Measurements from ENCODE around the gene ZNF341.

Gene ZNF341

DNA sequence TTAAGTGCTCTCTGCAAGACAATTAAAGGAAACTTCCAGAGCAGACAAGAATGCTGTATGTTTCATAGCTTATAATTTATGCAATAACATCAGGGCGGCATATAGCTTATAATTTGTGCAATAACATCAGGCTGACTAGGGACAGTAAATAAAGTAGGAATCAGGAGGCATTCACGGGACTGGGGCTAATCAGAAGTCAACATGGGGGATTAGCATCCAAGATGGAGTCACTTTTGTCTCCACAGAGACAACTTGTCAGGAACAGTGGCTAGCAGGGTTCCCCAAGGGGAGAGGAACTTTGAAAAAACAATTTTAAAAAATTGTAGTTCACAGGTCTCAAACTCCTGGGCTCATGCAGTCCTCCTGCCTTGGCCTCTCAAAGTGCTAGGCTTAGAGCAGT, 3.3 kb upstream of the ZNF341 start:
- DNase-seq: no peak
- H3K27ac Mint-ChIP-seq: peak overlapping the region in 1 of 2 donors; percentile 66

DNA sequence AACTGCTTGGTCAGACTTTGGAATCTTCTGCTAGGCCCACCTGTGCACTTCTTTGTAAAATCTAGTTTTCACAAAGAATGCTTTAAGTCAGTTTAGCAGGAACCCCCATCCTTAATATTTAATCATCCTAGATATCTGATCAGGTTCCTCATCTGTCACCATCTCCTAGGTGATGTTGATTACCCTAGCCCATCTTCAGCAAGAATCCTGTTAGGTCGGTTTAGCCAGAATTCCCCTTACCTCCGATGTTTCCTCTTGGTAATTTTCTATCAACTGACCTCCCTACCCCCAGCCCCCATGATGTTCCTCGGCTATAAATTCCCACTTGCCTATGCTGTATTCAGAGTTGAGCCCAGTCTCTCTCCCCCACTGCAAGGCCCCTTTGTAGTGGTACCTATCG, 2.7 kb upstream of the ZNF341 start:
- no peak for ATAC-seq (replicated peaks)
- H3K27ac Mint-ChIP-seq: peak overlapping the region in 1 of 2 donors; percentile 28

More for the DNA sequence above, 3.3 kb upstream of the ZNF341 start:
- Mint-ChIP-seq H3K4me1 (ENCODE audit: low read depth in 2 of 2) (peaks cover 8 to 10% of the 10 kb centered on the region in 2 donors), H3K36me3 (ENCODE audit: insufficient read depth) (peaks cover 9% of the 10 kb centered on the region), H3K9me3 (no peaks in the 10 kb centered on the region), H3K27me3 (no peaks in the 10 kb centered on the region), H3K4me3 (no peak overlapping the region)
- ATAC-seq (replicated peaks): no peak

GRCh38 chr20:33730946-33731692, 677 bp upstream of the ZNF341 start:
- Mint-ChIP-seq H3K27ac (peak overlapping the region; percentile 93 to 94), H3K36me3 (ENCODE audit: insufficient read depth) (peaks cover 9% of the 10 kb centered on the region), H3K4me3 (peak overlapping the region; percentile 89 to 92), H3K27me3 (no peaks in the 10 kb centered on the region), H3K4me1 (ENCODE audit: low read depth in 2 of 2) (peaks cover 16 to 18% of the 10 kb centered on the region in 2 donors), H3K9me3 (no peaks in the 10 kb centered on the region)
- DNase-seq (peak in 1 of 3 experiments; percentile 2), ATAC-seq (replicated peaks) (no peak)

More for the DNA sequence above, 2.7 kb upstream of the ZNF341 start:
- Mint-ChIP-seq H3K36me3 (ENCODE audit: insufficient read depth) (peaks cover 9% of the 10 kb centered on the region), H3K27me3 (no peaks in the 10 kb centered on the region), H3K4me1 (ENCODE audit: low read depth in 2 of 2) (peaks cover 12 to 16% of the 10 kb centered on the region in 2 donors), H3K9me3 (no peaks in the 10 kb centered on the region), H3K4me3 (no peak overlapping the region)
- no peak for DNase-seq

DNA sequence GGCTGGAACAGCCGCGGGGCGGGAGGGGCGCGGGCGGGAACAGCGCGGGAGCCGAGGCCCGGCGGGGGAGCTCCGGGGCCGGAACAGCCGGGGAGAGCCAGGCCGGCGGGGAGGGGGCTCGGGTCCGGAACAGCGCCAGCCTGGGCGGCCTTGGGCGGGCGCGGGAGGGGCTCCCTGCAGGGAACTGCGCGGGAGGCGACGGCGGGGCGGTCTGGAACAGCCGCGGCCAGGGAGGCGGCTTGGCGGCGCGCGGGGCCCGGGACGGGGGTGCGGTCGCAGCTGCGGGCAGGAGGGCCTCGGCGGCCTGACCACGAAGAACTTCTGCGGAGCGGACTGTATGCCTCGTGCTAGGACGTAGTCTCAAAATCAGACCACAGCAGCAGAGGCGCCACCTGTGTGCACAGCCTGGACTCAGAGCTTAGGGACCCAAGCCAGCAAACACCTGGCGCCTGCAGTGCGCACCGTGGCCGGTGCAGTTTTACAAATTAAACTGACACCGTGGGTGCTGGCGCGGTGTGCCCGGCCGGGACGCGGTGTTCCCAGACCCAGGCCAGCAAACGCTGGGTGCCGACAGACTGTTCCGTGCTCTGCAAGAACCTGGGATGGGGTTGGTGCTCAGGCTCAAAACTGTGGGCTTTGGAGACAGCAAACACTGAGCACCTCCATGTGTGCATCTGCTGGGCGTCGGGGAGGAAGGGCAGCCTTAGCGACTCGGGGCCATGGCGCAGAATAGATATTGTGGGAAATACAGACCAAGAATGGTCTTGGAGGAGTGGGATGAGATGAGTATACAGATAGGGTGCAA, 572 bp downstream of the ZNF341 start:
- Mint-ChIP-seq H3K9me3 (peaks cover 5 to 6% of the 10 kb centered on the region in 2 donors), H3K27me3 (no peaks in the 10 kb centered on the region), H3K36me3 (ENCODE audit: insufficient read depth) (peaks cover 9% of the 10 kb centered on the region), H3K27ac (peak overlapping the region; percentile 22 to 93), H3K4me1 (ENCODE audit: low read depth in 2 of 2) (peaks cover 16 to 18% of the 10 kb centered on the region in 2 donors), H3K4me3 (peak overlapping the region; percentile 89 to 92)
- peak; percentile 74 for ATAC-seq (replicated peaks)
- peak in 2 of 3 experiments; percentile 83 to 88 for DNase-seq

DNA sequence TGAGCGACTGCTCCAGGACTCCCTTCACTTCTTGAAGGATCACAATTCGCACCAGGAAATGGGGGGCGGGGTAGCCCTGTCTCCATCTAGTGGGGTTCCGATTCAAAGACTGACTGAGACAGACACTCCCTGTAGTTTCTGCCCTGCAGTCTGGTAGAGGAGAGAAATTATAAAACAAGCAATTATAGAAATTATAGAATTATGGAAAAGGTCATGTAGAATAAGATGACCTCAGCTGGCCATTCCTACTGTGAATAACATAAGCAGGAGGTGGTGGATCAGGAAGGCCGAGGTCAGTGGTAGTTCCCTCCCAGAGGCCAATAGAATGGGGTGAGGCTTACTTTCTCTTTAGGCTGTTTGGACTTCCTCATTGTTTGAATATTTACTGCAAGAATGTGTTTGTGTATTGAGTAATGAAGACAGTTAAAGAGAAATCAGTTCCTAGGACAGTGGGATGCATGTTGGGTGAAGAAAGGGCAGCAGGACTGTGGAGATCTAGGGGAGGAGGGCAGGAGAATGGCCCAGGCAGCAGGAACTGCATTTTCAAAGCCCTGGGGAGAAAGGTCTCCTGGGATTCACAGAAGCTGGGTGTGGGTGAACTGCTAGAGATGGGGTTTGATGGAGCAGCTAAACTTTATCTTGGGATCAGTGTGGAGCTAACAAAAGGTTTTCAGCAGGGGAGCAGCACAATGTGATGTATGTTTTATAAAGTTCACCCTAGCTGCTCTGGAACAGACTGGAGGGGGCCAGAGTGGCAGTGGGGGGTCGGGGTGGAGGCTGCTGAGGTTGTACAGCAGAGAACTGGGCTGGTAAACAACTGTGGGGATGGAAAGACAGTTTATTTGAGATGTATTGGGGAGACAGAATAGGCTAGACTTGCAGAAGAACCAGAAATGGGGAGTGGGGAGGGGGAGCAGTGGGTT, 2.1 kb downstream of the ZNF341 start:
- ATAC-seq (replicated peaks) (no peak), DNase-seq (no peak)
- H3K27ac Mint-ChIP-seq: peak overlapping the region; percentile 72 to 76
- H3K27me3 Mint-ChIP-seq: no peaks in the 10 kb centered on the region
- H3K4me1 Mint-ChIP-seq (ENCODE audit: low read depth in 2 of 2): peaks cover 16 to 18% of the 10 kb centered on the region in 2 donors
- H3K9me3 Mint-ChIP-seq: peaks cover 5 to 6% of the 10 kb centered on the region in 2 donors
- peak overlapping the region; percentile 89 to 92 for H3K4me3 Mint-ChIP-seq
- peaks cover 9% of the 10 kb centered on the region for H3K36me3 Mint-ChIP-seq (ENCODE audit: insufficient read depth)

GRCh38 chr20:33736962-33737361, 5.2 kb downstream of the ZNF341 start:
- no peak for DNase-seq
- Mint-ChIP-seq H3K36me3 (ENCODE audit: insufficient read depth) (peaks cover 5% of the 10 kb centered on the region), H3K4me3 (no peak overlapping the region), H3K4me1 (ENCODE audit: low read depth in 2 of 2) (peaks cover 14% of the 10 kb centered on the region in 2 donors), H3K27me3 (no peaks in the 10 kb centered on the region), H3K9me3 (peaks cover 5 to 6% of the 10 kb centered on the region in 2 donors), H3K27ac (no peak overlapping the region)
- no peak for ATAC-seq (replicated peaks)

DNA sequence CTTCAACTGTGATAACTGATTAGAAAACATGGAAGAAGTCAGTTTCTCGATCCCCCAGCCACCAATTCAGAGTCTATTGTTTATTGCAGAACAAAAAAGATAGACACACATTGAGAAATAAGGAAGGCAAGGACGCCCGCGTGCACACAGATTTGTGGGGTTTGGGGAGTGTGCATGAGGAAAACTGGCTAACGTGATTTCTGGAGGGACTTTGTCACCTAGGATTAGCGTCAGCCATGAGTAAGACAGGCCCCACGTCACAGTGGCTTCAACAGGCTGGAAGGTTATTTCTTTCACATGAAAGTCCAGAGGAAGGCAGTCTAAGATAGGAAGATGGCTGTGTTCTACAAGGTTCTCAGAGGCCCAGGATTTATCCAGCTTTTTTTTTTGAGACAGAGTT, 7.7 kb downstream of the ZNF341 start:
- Mint-ChIP-seq H3K27ac (no peak overlapping the region), H3K27me3 (no peaks in the 10 kb centered on the region), H3K4me1 (ENCODE audit: low read depth in 2 of 2) (peaks cover 0 to 2% of the 10 kb centered on the region in 2 donors), H3K4me3 (no peak overlapping the region), H3K36me3 (ENCODE audit: insufficient read depth) (no peaks in the 10 kb centered on the region), H3K9me3 (peaks cover 5 to 6% of the 10 kb centered on the region in 2 donors)
- no peak for ATAC-seq (replicated peaks)
- DNase-seq: no peak

GRCh38 chr20:33740189-33740588, 8.4 kb downstream of the ZNF341 start:
- no peak overlapping the region for H3K27ac Mint-ChIP-seq
- ATAC-seq (replicated peaks): no peak
- no peak overlapping the region for H3K4me3 Mint-ChIP-seq
- H3K36me3 Mint-ChIP-seq (ENCODE audit: insufficient read depth): no peaks in the 10 kb centered on the region
- no peaks in the 10 kb centered on the region for H3K27me3 Mint-ChIP-seq
- peaks cover 5 to 6% of the 10 kb centered on the region in 2 donors for H3K9me3 Mint-ChIP-seq
- H3K4me1 Mint-ChIP-seq (ENCODE audit: low read depth in 2 of 2): peaks cover 0 to 2% of the 10 kb centered on the region in 2 donors
- no peak for DNase-seq

DNA sequence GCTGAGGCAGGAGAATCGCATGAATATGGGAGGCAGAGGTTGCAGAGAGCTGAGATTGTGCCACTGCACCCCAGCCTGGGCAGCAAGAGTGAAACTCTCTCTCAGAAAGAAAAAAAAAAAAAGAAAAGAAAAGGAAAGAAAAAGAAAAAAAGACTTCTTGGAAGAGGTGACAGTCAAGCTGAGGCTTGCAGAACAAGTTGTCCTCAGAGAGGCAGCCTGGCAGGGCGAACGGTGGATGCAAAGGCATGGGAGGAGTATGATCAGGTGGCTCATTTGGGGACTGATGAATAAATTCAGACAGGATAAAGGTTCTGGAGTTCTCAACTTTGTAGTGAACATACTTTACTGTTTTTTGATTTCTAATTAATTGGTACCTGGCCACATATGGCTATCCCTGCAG, 12.4 kb downstream of the ZNF341 start:
- DNase-seq (no peak), ATAC-seq (replicated peaks) (no peak)
- no peaks in the 10 kb centered on the region for H3K9me3 Mint-ChIP-seq
- H3K27me3 Mint-ChIP-seq: no peaks in the 10 kb centered on the region
- no peak overlapping the region for H3K27ac Mint-ChIP-seq
- peaks cover 8% of the 10 kb centered on the region for H3K36me3 Mint-ChIP-seq (ENCODE audit: insufficient read depth)
- peaks cover 0 to 2% of the 10 kb centered on the region in 2 donors for H3K4me1 Mint-ChIP-seq (ENCODE audit: low read depth in 2 of 2)
- no peak overlapping the region for H3K4me3 Mint-ChIP-seq

DNA sequence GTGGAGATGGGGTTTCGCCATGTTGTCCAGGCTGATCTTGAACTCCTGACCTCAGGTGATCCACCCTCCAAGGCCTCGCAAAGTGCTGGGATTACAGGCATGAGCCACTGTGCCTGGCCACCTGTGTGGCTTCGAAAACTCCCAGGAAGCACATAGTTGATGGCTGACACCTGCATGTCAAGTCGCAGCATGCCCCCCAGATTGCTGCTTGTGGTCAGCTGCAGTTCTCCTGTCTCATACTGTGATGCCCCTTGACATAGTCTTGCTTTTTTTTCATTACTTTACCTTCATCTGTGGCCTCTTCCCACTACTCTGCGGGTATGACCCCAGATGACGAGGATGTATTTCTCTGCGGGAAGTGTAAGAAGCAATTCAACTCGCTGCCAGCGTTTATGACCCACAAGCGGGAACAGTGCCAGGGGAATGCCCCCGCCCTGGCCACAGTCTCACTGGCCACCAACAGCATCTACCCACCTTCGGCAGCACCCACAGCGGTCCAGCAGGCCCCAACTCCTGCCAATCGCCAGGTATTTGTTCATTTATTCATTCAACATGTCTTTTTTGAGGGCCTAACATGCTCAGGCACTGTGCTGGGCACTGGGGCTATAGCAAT, 13.1 kb downstream of the ZNF341 start:
- no peak for ATAC-seq (replicated peaks)
- H3K9me3 Mint-ChIP-seq: no peaks in the 10 kb centered on the region
- H3K27me3 Mint-ChIP-seq: no peaks in the 10 kb centered on the region
- H3K4me3 Mint-ChIP-seq: no peak overlapping the region
- H3K4me1 Mint-ChIP-seq (ENCODE audit: low read depth in 2 of 2): no peaks in the 10 kb centered on the region
- no peak for DNase-seq
- H3K36me3 Mint-ChIP-seq (ENCODE audit: insufficient read depth): peaks cover 9% of the 10 kb centered on the region
- H3K27ac Mint-ChIP-seq: no peak overlapping the region

DNA sequence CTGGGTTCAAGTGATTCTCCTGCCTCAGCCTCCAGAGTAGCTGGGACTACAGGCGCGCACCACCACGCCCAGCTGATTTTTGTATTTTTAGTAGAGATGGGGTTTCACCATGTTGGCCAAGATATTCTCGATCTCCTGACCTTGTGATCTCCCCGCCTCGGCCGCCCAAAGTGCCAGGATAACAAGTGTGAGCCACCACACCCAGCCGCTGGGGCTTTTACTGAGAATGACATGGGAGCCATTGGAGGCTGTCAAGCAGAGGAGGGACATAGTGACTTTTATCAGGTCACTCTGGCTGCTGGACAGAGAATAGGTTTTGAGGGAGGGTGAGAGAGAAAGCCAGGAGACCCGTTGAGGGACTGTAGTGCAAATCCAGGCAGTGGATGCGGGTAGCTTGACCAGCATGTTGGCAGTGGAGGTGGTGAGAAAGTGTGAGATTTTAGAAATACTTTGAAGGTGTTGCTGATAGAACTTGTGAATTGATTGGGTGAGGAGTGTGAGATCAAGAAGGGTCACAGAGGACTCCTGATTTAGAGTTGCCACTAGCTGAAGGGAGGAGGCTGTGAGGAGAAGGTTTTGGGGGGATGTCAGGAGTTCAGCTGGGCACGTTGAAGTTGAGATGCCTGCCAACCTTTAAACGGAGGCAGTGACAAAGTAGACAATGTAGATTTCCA, 14.7 kb downstream of the ZNF341 start:
- Mint-ChIP-seq H3K27me3 (no peaks in the 10 kb centered on the region), H3K27ac (no peak overlapping the region), H3K9me3 (no peaks in the 10 kb centered on the region), H3K4me1 (ENCODE audit: low read depth in 2 of 2) (no peaks in the 10 kb centered on the region), H3K4me3 (no peak overlapping the region), H3K36me3 (ENCODE audit: insufficient read depth) (peaks cover 14% of the 10 kb centered on the region)
- DNase-seq: no peak
- ATAC-seq (replicated peaks): no peak

DNA sequence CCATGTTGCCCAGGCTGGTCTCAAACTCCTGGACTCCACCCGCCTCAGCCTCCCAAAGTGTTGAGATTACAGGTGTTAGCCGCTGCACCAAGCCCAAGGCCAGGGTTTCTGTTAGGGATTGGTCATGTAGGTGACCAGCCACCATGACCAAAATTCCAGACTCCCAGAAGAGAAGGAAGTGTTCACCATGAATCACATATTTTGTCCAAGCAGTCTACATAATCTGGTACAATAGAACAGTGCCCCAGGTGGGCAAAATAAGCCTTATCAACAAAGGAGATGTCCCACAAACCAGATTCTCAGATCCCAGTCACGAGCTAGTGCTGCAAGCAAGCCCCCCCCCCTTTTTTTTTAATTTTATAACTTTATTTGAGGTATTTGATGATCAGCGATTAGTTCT, 20.0 kb downstream of the ZNF341 start:
- Mint-ChIP-seq H3K4me1 (ENCODE audit: low read depth in 2 of 2) (no peaks in the 10 kb centered on the region), H3K27me3 (no peaks in the 10 kb centered on the region), H3K9me3 (no peaks in the 10 kb centered on the region), H3K4me3 (no peak overlapping the region), H3K36me3 (ENCODE audit: insufficient read depth) (peaks cover 18% of the 10 kb centered on the region), H3K27ac (peak overlapping the region in 1 of 2 donors; percentile 38)
- no peak for ATAC-seq (replicated peaks)
- DNase-seq: no peak

Measured in effector memory CD8-positive, alpha-beta T cell (primary cell).